H9 (cell line): ENCODE results near the gene NEDD4L. TPM values are rescaled to one million over a fixed set of nuclear protein-coding genes. Genes with fewer than 3 reads are reported as not detected.

Source experiments
- DNase-seq: peaks from one replicate; pipeline ENCODE4 v3.0.0-alpha.2; 2017
- H2AFZ ChIP-seq: one replicate; pipeline ENCODE4 v1.6.1; 2013; ENCODE audit warnings: mild to moderate bottlenecking, low read length, control low read depth, moderate library complexity
- H2AK5ac ChIP-seq: 2 replicates; pipeline ENCODE4 v1.6.1; 2013; ENCODE audit warnings: low read length, control low read depth, mixed read lengths; ENCODE audit not compliant: insufficient read length
- H2BK120ac ChIP-seq: one replicate; pipeline ENCODE4 v1.6.1; 2013; ENCODE audit warnings: low read depth, mild to moderate bottlenecking, low read length, control low read depth, inconsistent platforms; ENCODE audit not compliant: poor library complexity, severe bottlenecking
- H2BK12ac ChIP-seq: 2 replicates; pipeline ENCODE4 v1.6.1; 2013; ENCODE audit warnings: low read length, control low read depth, mixed read lengths, low read depth; ENCODE audit not compliant: insufficient read length
- H2BK15ac ChIP-seq: 2 replicates; pipeline ENCODE4 v1.6.1; 2013; ENCODE audit warnings: low read depth, low read length, control low read depth
- H2BK20ac ChIP-seq: one replicate; pipeline ENCODE4 v1.6.1; 2013; ENCODE audit warnings: low read depth, mild to moderate bottlenecking, low read length, control low read depth, inconsistent platforms; ENCODE audit not compliant: poor library complexity, severe bottlenecking
- H2BK5ac ChIP-seq: 2 replicates; pipeline ENCODE4 v1.6.1; 2013; ENCODE audit warnings: low read length, control low read depth, mixed read lengths; ENCODE audit not compliant: insufficient read length
- H3K14ac ChIP-seq: 2 replicates; pipeline ENCODE4 v1.6.1; 2013; ENCODE audit warnings: low read length, control low read depth; ENCODE audit not compliant: insufficient read depth
- H3K18ac ChIP-seq: 2 replicates; pipeline ENCODE4 v1.6.1; 2013; ENCODE audit warnings: low read depth, mild to moderate bottlenecking, mixed read lengths, low read length, control low read depth; ENCODE audit not compliant: insufficient read length
- H3K23ac ChIP-seq: 2 replicates; pipeline ENCODE4 v1.6.1; 2013; ENCODE audit warnings: low read length, control low read depth, mixed read lengths, low read depth; ENCODE audit not compliant: insufficient read length
- H3K23me2 ChIP-seq: 2 replicates; pipeline ENCODE4 v1.6.1; 2013; ENCODE audit warnings: low read depth, mild to moderate bottlenecking, mixed read lengths, low read length, control low read depth; ENCODE audit not compliant: insufficient read length, poor library complexity, severe bottlenecking
- H3K27ac ChIP-seq: 2 replicates; pipeline ENCODE4 v1.5.1; 2013; ENCODE audit warnings: low read length, control low read depth, mixed read lengths, low read depth; ENCODE audit not compliant: insufficient read length
- H3K27me3 ChIP-seq: 2 replicates; pipeline ENCODE4 v1.6.1; 2013; ENCODE audit warnings: low read length, control low read depth, inconsistent platforms; ENCODE audit not compliant: insufficient read depth
- H3K4ac ChIP-seq: 2 replicates; pipeline ENCODE4 v1.6.1; 2013; ENCODE audit warnings: low read depth, mild to moderate bottlenecking, control low read depth, inconsistent platforms, low read length, moderate library complexity
- H3K4me1 ChIP-seq: 2 replicates; pipeline ENCODE4 v1.6.1; 2013; ENCODE audit warnings: low read length, control low read depth, inconsistent platforms; ENCODE audit not compliant: insufficient read depth
- H3K4me2 ChIP-seq: 2 replicates; pipeline ENCODE4 v1.6.1; 2013; ENCODE audit warnings: low read length, control low read depth, mixed read lengths; ENCODE audit not compliant: insufficient read length, insufficient read depth
- H3K56ac ChIP-seq: 2 replicates; pipeline ENCODE4 v1.6.1; 2013; ENCODE audit warnings: low read depth, mild to moderate bottlenecking, mixed read lengths, low read length, control low read depth; ENCODE audit not compliant: insufficient read length
- H3K79me1 ChIP-seq: 2 replicates; pipeline ENCODE4 v1.6.1; 2013; ENCODE audit warnings: low read depth, mild to moderate bottlenecking, moderate library complexity, low read length, control low read depth, inconsistent platforms; ENCODE audit not compliant: insufficient read depth, poor library complexity, severe bottlenecking
- H3K79me2 ChIP-seq: 2 replicates; pipeline ENCODE4 v1.6.1; 2013; ENCODE audit warnings: low read length, control low read depth, inconsistent platforms; ENCODE audit not compliant: insufficient read depth
- H3K9ac ChIP-seq: 2 replicates; pipeline ENCODE4 v1.6.1; 2013; ENCODE audit warnings: low read length, control low read depth, mixed read lengths; ENCODE audit not compliant: insufficient read length; ENCODE audit errors: extremely low read depth
- H3K9me3 ChIP-seq: one replicate; pipeline ENCODE4 v1.6.1; 2013; ENCODE audit warnings: low read depth, low read length, inconsistent platforms; ENCODE audit not compliant: control insufficient read depth
- H3T11ph ChIP-seq: one replicate; pipeline ENCODE4 v1.6.1; 2013; ENCODE audit warnings: mild to moderate bottlenecking, low read length, control low read depth, inconsistent platforms
- H4K20me1 ChIP-seq: one replicate; pipeline ENCODE4 v1.6.1; 2013; ENCODE audit not compliant: control insufficient read depth, insufficient read length, insufficient read depth
- H4K5ac ChIP-seq: 2 replicates; pipeline ENCODE4 v1.6.1; 2013; ENCODE audit warnings: low read depth, mild to moderate bottlenecking, mixed read lengths, low read length, control low read depth; ENCODE audit not compliant: insufficient read length
- H4K8ac ChIP-seq: replicated peaks from 2 replicates; pipeline ENCODE4 v1.6.1; 2013; ENCODE audit warnings: low read length, control low read depth, mixed read lengths, low read depth; ENCODE audit not compliant: insufficient read length
- H4K91ac ChIP-seq: 2 replicates; pipeline ENCODE4 v1.6.1; 2013; ENCODE audit warnings: low read depth, mild to moderate bottlenecking, moderate library complexity, mixed read lengths, low read length, control low read depth; ENCODE audit not compliant: insufficient read length
- H3K27ac Mint-ChIP-seq, 3 experiments: 2 replicates in 2 of 3; 3 replicates in 1 of 3; pipeline ENCODE4 v1.8.0; 2020 to 2021; ENCODE audit warnings: mixed read lengths in 3 of 3, mild to moderate bottlenecking in 1 of 3, moderate library complexity in 1 of 3
- H3K27me3 Mint-ChIP-seq: 2 replicates; pipeline ENCODE4 v1.8.0; 2021; ENCODE audit warnings: low read depth, mild to moderate bottlenecking, moderate library complexity, mixed read lengths
- H3K36me3 Mint-ChIP-seq, 3 experiments: 2 replicates in 2 of 3; 3 replicates in 1 of 3; pipeline ENCODE4 v1.8.0; 2020 to 2021; ENCODE audit warnings: low read depth in 3 of 3, mixed read lengths in 3 of 3; ENCODE audit not compliant: insufficient read depth in 1 of 3
- H3K4me1 Mint-ChIP-seq, 2 experiments: 2 replicates each; pipeline ENCODE4 v1.8.0; 2020; ENCODE audit warnings: mixed read lengths in 2 of 2
- H3K4me3 Mint-ChIP-seq, 2 experiments: 2 replicates in 1 of 2; 3 replicates in 1 of 2; pipeline ENCODE4 v1.8.0; 2020 to 2021; ENCODE audit warnings: mild to moderate bottlenecking in 2 of 2, mixed read lengths in 2 of 2, moderate library complexity in 1 of 2
- H3K9me3 Mint-ChIP-seq, 2 experiments: 2 replicates in 1 of 2; 3 replicates in 1 of 2; pipeline ENCODE4 v1.8.0; 2020; ENCODE audit warnings: mild to moderate bottlenecking in 2 of 2, mixed read lengths in 2 of 2, moderate library complexity in 1 of 2
- CTCF ChIP-seq: fragments of 200-600 bp; sonication (generic); conservative IDR thresholded peaks from 3 replicates; pipeline ENCODE4 v1.8.0; 2021; ENCODE audit warnings: antibody characterized with exemption, mild to moderate bottlenecking
- WGBS: extraction: QIAGEN DNeasy Blood & Tissue Kit; methylation state at CpG from one replicate; pipeline ENCODE4 v1.1.7; 2013; ENCODE audit warnings: missing lambda C conversion rate, low lambda C conversion rate, mixed read lengths; ENCODE audit not compliant: insufficient read length; ENCODE audit errors: extremely low coverage; 5-methylcytosine and 5-hydroxymethylcytosine counted together
- total RNA-seq: library from RNA; stranded (reverse); gene quantifications from 2 replicates; pipeline ENCODE4 v1.2.1, GENCODE V29; 2021

NEDD4L gene
- total RNA-seq, 1 experiment from 2014 or later, result 76.3 TPM

GRCh38 chr18:58228762-58229161 is 184.7 kb downstream of the NEDD4L start:
- Histone ChIP-seq H3T11ph (no peak overlapping the region), H2AFZ (no peak overlapping the region), H3K14ac (no peak overlapping the region), H3K56ac (no peak overlapping the region), H4K8ac (no peak overlapping the region), H3K23ac (no peak overlapping the region), H2BK12ac (no peak overlapping the region), H2BK120ac (no peak overlapping the region), H3K9me3 (no peaks in the 10 kb centered on the region), H4K5ac (no peak overlapping the region), H4K20me1 (no peaks in the 10 kb centered on the region), H2BK20ac (no peak overlapping the region), H3K27me3 (no peaks in the 10 kb centered on the region), H3K4me1 (peaks cover 22% of the 10 kb centered on the region; the same call in 1 of the 2 replicates), H2BK5ac (no peak overlapping the region), H3K4me2 (no peak overlapping the region), H3K9ac (no peak overlapping the region), H3K23me2 (no peaks in the 10 kb centered on the region), H3K18ac (no peak overlapping the region), H3K79me2 (peaks cover 24% of the 10 kb centered on the region; the same call in 1 of the 2 replicates), H3K79me1 (peaks cover 3% of the 10 kb centered on the region), H2BK15ac (no peak overlapping the region), H3K27ac (no peak overlapping the region), H2AK5ac (no peak overlapping the region), H3K4ac (no peak overlapping the region), H4K91ac (no peak overlapping the region)
- peaks cover 2 to 7% (median 3%) of the 10 kb centered on the region in 3 experiments; a peak in 2 of 7 replicates for H3K36me3 Mint-ChIP-seq
- no CpG with 5 or more reads among the region's 7 CpGs for WGBS
- peak overlapping the region in 1 of 2 experiments; percentile 9; a peak in 3 of 5 replicates for H3K4me3 Mint-ChIP-seq
- no peak for TF ChIP-seq CTCF
- peak; percentile 54 for DNase-seq
- H3K27me3 Mint-ChIP-seq, result no peaks in the 10 kb centered on the region
- peak overlapping the region; percentile 59 to 88 (median 72); a peak in 4 of 7 replicates for H3K27ac Mint-ChIP-seq
- peaks cover 0 to 2% of the 10 kb centered on the region in 2 experiments; a peak in 1 of 5 replicates for H3K9me3 Mint-ChIP-seq
- H3K4me1 Mint-ChIP-seq, result peaks cover 74 to 77% of the 10 kb centered on the region in 2 experiments
